Liver (tissue), 3 donors: ENCODE results near the gene HEXB.
"Not testable (repeated sequence)": the region's sequence is repeated elsewhere in the genome, so short reads cannot be mapped to it uniquely, and the experiment has no call there.

ENCODE experiments used
- ATF3 ChIP-seq: IDR thresholded peaks from 2 replicates; pipeline ENCODE4 v1.6.1; 2016; ENCODE audit warnings: antibody characterized with exemption
- CTCF ChIP-seq: fragments of 150-350 bp; IDR thresholded peaks from 2 replicates; pipeline ENCODE4 v1.5.1; 2017; ENCODE audit warnings: improper control_type of control experiment, low read depth, low read length; ENCODE audit not compliant: missing input control
- EGR1 ChIP-seq, 2 donors: IDR thresholded peaks; 2 replicates each; pipeline ENCODE4 v1.6.1; 2016 to 2018; ENCODE audit warnings: antibody characterized with exemption in 2 of 2, low read depth in 2 of 2
- GABPA ChIP-seq, 2 donors: IDR thresholded peaks in 1 of 2; conservative IDR thresholded peaks in 1 of 2; 2 replicates each; pipeline ENCODE4 v1.6.1; 2016; ENCODE audit warnings: antibody characterized with exemption in 2 of 2, mild to moderate bottlenecking in 1 of 2, moderate library complexity in 1 of 2
- HNF4A ChIP-seq, 2 donors: conservative IDR thresholded peaks; 2 replicates each; pipeline ENCODE4 v1.6.1; 2016; ENCODE audit warnings: antibody characterized with exemption in 2 of 2, mild to moderate bottlenecking in 2 of 2
- MAX ChIP-seq: IDR thresholded peaks from 2 replicates; pipeline ENCODE4 v1.6.1; 2016; ENCODE audit warnings: antibody characterized with exemption
- RAD21 ChIP-seq, 2 donors: IDR thresholded peaks; 2 replicates each; pipeline ENCODE4 v1.6.1; 2016; ENCODE audit warnings: antibody characterized with exemption in 2 of 2, mild to moderate bottlenecking in 2 of 2
- REST ChIP-seq: IDR thresholded peaks from 2 replicates; pipeline ENCODE4 v1.6.1; 2016; ENCODE audit warnings: antibody characterized with exemption, mild to moderate bottlenecking
- SP1 ChIP-seq: IDR thresholded peaks from 2 replicates; pipeline ENCODE4 v1.6.1; 2018; ENCODE audit warnings: antibody characterized with exemption, mild to moderate bottlenecking
- TAF1 ChIP-seq: conservative IDR thresholded peaks from 2 replicates; pipeline ENCODE4 v1.6.1; 2016; ENCODE audit warnings: antibody characterized with exemption, mild to moderate bottlenecking
- YY1 ChIP-seq: IDR thresholded peaks from 2 replicates; pipeline ENCODE4 v1.6.1; 2016; ENCODE audit warnings: antibody characterized with exemption, mild to moderate bottlenecking
- ZBTB33 ChIP-seq: IDR thresholded peaks from 2 replicates; pipeline ENCODE4 v1.6.1; 2016; ENCODE audit warnings: antibody characterized with exemption
- donor health status: healthy.
- donor health status: healthy.

- not testable (repeated sequence) for TF ChIP-seq CTCF; EGR1 (IDR thresholded peaks at IDR 0.05; ENCODE audit: low read depth in 2 of 2); YY1; REST; SP1; MAX; ATF3; GABPA (IDR thresholded peaks at IDR 0.05 in 1 of 2, conservative IDR thresholded peaks at IDR 0.05 in 1 of 2); RAD21 (IDR thresholded peaks at IDR 0.05); HNF4A (conservative IDR thresholded peaks at IDR 0.05); ZBTB33; TAF1
Observed at GRCh38 chr5:74679300-74679699, 5.7 kb upstream of the HEXB start.
